Activated T-cell treated with anti-CD3 and anti-CD28 coated beads for 24 hours (primary cell): ENCODE data around the gene DXO.
"Not testable (repeated sequence)": the region's sequence is repeated elsewhere in the genome, so short reads cannot be mapped to it uniquely, and the experiment has no call there.

Source experiments
- DNase-seq: peaks from one replicate; pipeline ENCODE4 v3.0.0-alpha.2; 2020; ENCODE audit warnings: low read depth

The DXO gene

GRCh38 chr6:31958741-31959739 lies 12.9 kb downstream of the DXO start, which contains the start of the genes NELFE and SKIC2:
Gene NELFE, minus strand, starts transcription at chr6:31958971. Its CDS starts 525 bp downstream, at chr6:31958446.
Gene SKIC2, plus strand, starts transcription at chr6:31959175. Its CDS starts 18 bp downstream, at chr6:31959193.
- DNase-seq, result peak; percentile 99

GRCh38 chr6:31958412-31958740 lies 13.6 kb downstream of the DXO start:
- no peak for DNase-seq

- no peak for DNase-seq
Measured at GRCh38 chr6:31956796-31957195, 15.1 kb downstream of the DXO start.

- no peak for DNase-seq
Measured at GRCh38 chr6:31954511-31954910, 17.4 kb downstream of the DXO start.

- DNase-seq, result no peak
Measured at GRCh38 chr6:31952890-31953289, 19.0 kb downstream of the DXO start.

GRCh38 chr6:31952140-31952805 lies 19.7 kb downstream of the DXO start:
- no peak for DNase-seq

GRCh38 chr6:31949926-31950548 lies 21.9 kb downstream of the DXO start:
- no peak for DNase-seq

- no peak for DNase-seq
Measured at GRCh38 chr6:31948753-31949413, 23.1 kb downstream of the DXO start.

- no peak for DNase-seq
Measured at GRCh38 chr6:31948306-31948705, 23.6 kb downstream of the DXO start.

GRCh38 chr6:31947864-31948263 lies 24.1 kb downstream of the DXO start:
- no peak for DNase-seq

GRCh38 chr6:31947070-31947675 lies 24.8 kb downstream of the DXO start:
- no peak for DNase-seq

- DNase-seq, result no peak
Measured at GRCh38 chr6:31946370-31946885, 25.5 kb downstream of the DXO start.

- no peak for DNase-seq
Measured at GRCh38 chr6:31945507-31946369, 26.2 kb downstream of the DXO start, which contains the start of gene CFB. Gene CFB, plus strand, starts transcription at chr6:31946095. Its CDS starts 127 bp downstream, at chr6:31946222.

- DNase-seq, result no peak
Measured at GRCh38 chr6:31945154-31945506, 26.8 kb downstream of the DXO start.

GRCh38 chr6:31943742-31944141 lies 28.2 kb downstream of the DXO start:
- DNase-seq, result no peak

- no peak for DNase-seq
Measured at GRCh38 chr6:31940256-31940664, 31.7 kb downstream of the DXO start.

- no peak for DNase-seq
Measured at GRCh38 chr6:31935823-31936222, 36.1 kb downstream of the DXO start.

GRCh38 chr6:31935021-31935420 lies 36.9 kb downstream of the DXO start:
- DNase-seq, result no peak

- no peak for DNase-seq
Measured at GRCh38 chr6:31933537-31933936, 38.4 kb downstream of the DXO start.

GRCh38 chr6:31932137-31932536 lies 39.8 kb downstream of the DXO start:
- not testable (repeated sequence) for DNase-seq
